Stimulated activated CD4-positive, alpha-beta T cell treated with anti-CD3 and anti-CD28 coated beads, Interleukin-15, amount 100 ng/mL, for 24 hours (primary cell): Measurements from ENCODE around the gene KLHL17.
"Not testable (repeated sequence)": the region's sequence is repeated elsewhere in the genome, so short reads cannot be mapped to it uniquely, and the experiment has no call there.

ENCODE experiments used
- DNase-seq: peaks from one replicate; pipeline ENCODE4 v3.0.0-alpha.2; 2020

Gene KLHL17

GRCh38 chr1:970242-970972, 10.0 kb downstream of the KLHL17 start:
- no peak for DNase-seq

GRCh38 chr1:970973-971730, 10.8 kb downstream of the KLHL17 start:
- DNase-seq = no peak

- DNase-seq = no peak
Observed at GRCh38 chr1:971751-972506, 11.5 kb downstream of the KLHL17 start.

GRCh38 chr1:972726-973458, 12.5 kb downstream of the KLHL17 start:
- no peak for DNase-seq

- no peak for DNase-seq
Observed at GRCh38 chr1:973459-974292, 13.3 kb downstream of the KLHL17 start.

GRCh38 chr1:974293-974640, 13.9 kb downstream of the KLHL17 start:
- no peak for DNase-seq

GRCh38 chr1:974687-975328, 14.4 kb downstream of the KLHL17 start:
- no peak for DNase-seq

- no peak for DNase-seq
Observed at GRCh38 chr1:975365-975764, 15.0 kb downstream of the KLHL17 start.

- DNase-seq = peak; percentile 79
Observed at GRCh38 chr1:975896-976683, 15.7 kb downstream of the KLHL17 start.

DNA sequence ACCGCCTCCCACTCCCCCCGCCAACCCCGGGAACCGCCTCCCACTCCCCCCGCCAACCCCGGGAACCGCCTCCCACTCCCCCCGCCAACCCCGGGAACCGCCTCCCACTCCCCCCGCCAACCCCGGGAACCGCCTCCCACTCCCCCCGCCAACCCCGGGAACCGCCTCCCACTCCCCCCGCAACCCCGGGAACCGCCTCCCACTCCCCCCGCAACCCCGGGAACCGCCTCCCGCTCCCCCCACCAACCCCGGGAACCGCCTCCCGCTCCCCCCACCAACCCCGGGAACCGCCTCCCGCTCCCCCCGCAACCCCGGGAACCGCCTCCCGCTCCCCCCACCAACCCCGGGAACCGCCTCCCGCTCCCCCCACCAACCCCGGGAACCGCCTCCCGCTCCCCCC, 16.4 kb downstream of the KLHL17 start:
- not testable (repeated sequence) for DNase-seq

DNA sequence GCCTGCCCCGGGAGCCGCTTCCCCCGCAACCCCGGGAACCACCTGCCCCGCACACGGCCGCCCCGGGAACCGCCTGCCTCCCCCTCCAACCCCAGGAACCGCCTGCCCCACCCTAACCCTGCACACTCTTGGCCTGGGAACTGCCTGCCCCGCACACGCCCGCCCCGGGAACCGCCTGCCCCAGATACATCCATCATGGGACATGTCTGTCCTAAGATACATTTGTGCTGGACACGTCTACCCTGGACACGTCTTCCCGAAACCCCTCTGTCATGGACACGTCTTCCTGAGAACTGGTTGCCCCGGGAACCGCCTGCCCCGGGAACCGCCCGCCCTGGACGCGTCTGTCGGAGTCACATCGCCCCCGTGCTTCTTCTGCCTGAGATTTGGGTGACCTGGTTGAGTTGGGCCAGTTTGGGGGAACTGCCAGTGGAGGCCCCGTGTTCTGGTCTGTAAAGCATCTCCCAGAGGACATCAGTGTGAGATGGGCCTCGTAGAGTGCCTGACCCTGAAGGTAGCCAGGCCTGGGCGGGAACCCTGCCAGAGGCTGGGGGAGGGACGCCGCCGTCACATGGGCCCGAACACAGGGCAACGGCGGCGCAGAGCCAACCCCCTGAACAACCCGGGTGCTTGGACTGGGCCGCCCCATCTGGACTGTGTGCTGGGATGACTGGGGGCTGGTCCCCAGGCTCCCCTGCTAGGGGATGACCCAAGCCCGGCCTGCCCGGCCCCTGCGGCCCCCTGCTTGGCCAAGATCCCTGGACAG, 17.9 kb downstream of the KLHL17 start:
- no peak for DNase-seq

GRCh38 chr1:978835-979743, 18.7 kb downstream of the KLHL17 start:
- no peak for DNase-seq

DNA sequence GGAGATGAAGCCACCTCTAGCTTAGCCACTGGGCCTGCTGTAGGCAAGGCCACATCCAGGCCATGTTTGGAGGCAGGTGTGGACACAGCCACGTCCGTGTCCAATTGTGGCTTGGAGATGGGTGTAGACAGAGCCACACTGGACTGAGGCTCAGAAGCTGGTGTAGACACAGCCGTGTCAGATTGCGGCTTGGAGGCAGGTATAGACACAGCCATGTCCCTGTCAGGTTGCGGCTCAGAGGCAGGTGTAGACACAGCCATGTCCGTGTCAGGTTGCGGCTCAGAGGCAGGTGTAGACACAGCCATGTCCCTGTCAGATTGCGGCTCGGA, 19.3 kb downstream of the KLHL17 start:
- no peak for DNase-seq

- DNase-seq = no peak
Observed at GRCh38 chr1:980137-980571, 19.8 kb downstream of the KLHL17 start.

GRCh38 chr1:980602-981395, 20.4 kb downstream of the KLHL17 start:
- DNase-seq = no peak

- DNase-seq = no peak
Observed at GRCh38 chr1:981491-981954, 21.1 kb downstream of the KLHL17 start.

DNA sequence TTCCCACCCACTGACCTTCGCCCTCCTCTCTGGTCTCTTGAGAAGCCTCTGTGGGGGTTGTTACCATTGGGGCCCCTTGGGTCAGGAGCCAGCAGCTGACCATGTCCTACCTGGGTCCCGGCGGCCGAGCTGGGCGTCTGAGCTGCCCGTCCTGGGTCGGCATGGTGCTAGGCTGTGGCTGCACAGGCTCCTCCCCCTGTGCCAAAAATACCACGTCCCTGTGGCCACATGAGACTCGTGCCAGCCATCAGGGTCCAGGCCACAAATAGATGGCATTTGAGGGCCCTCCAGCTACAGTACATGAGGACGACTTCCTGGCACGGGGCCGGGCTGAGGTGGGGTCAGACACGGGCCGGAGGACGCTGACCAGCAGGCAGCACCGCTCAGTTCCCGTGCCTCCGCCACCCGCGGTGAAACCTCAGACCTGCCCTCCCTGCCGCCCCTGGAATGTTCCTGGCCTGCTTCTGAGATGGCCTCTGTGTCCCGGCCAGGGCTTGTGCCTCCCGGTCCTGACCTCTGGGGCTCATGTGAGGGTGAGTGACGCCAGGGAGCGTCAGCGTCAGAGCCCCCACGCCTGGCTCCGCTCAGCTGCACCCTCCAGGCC, 21.7 kb downstream of the KLHL17 start, which contains the start of gene PERM1:
TSS of gene PERM1 (minus strand) at position 139 of the 604 bp plus-strand sequence. CDS start 1,064 bp downstream, outside the sequence.
- DNase-seq = no peak
